Measurements from ENCODE around the gene MLN. TPM values are rescaled to one million over a fixed set of nuclear protein-coding genes. Genes with fewer than 3 reads are reported as not detected.

Gene MLN
- total and polyA plus RNA-seq, 2 experiments from 2014 or later = 0.86 to 2.3 TPM

- no peaks in the 10 kb centered on the region for H3K4me1 ChIP-seq (ENCODE audit: insufficient read depth)
- H3K4me3 ChIP-seq = no peak overlapping the region
- no peaks in the 10 kb centered on the region for H3K9me2 ChIP-seq (replicated peaks; ENCODE audit: insufficient read depth)
- no peaks in the 10 kb centered on the region for H3K79me2 ChIP-seq
- H3K4me2 ChIP-seq = no peak overlapping the region
- no peak overlapping the region for H3K27ac ChIP-seq
- no peaks in the 10 kb centered on the region for H3K9me3 ChIP-seq (ENCODE audit: low read depth)
- H3K27me3 ChIP-seq = no peaks in the 10 kb centered on the region
- H4K20me1 ChIP-seq (ENCODE audit: insufficient read depth, poor library complexity, severe bottlenecking) = no peaks in the 10 kb centered on the region
- TF ChIP-seq EZH2 (IDR thresholded peaks at IDR 0.05; ENCODE audit: borderline replicate concordance) (no peak), EZH2phosphoT487 (IDR thresholded peaks at IDR 0.05; ENCODE audit: low read depth, severe bottlenecking, unreplicated experiment) (no peak), CTCF (IDR thresholded peaks at IDR 0.05; ENCODE audit: poor library complexity) (no peak)
- whole genome bisulfite sequencing (ENCODE audit: low lambda C conversion rate, missing lambda C conversion rate) = 79% methylated on average over 10 of the region's 10 CpGs
- no peak for DNase-seq (ENCODE audit: low spot score)
- no peaks in the 10 kb centered on the region for H3K36me3 ChIP-seq (replicated peaks; ENCODE audit: insufficient read depth, low read depth)
- H2AFZ ChIP-seq = no peak overlapping the region
Observed at GRCh38 chr6:33820243-33820642, 16.4 kb upstream of the MLN start.

- no peak for DNase-seq (ENCODE audit: low spot score)
- Histone ChIP-seq H3K36me3 (replicated peaks; ENCODE audit: insufficient read depth, low read depth) (no peaks in the 10 kb centered on the region), H2AFZ (no peak overlapping the region), H3K9me2 (replicated peaks; ENCODE audit: insufficient read depth) (no peaks in the 10 kb centered on the region), H3K9me3 (ENCODE audit: low read depth) (no peaks in the 10 kb centered on the region), H3K79me2 (no peaks in the 10 kb centered on the region), H4K20me1 (ENCODE audit: insufficient read depth, poor library complexity, severe bottlenecking) (no peaks in the 10 kb centered on the region), H3K27me3 (peaks cover 3% of the 10 kb centered on the region), H3K4me3 (no peak overlapping the region), H3K4me1 (ENCODE audit: insufficient read depth) (no peaks in the 10 kb centered on the region), H3K27ac (no peak overlapping the region), H3K4me2 (no peak overlapping the region)
- WGBS (ENCODE audit: low lambda C conversion rate, missing lambda C conversion rate) = 69% methylated on average over 4 of the region's 4 CpGs
- TF ChIP-seq EZH2phosphoT487 (IDR thresholded peaks at IDR 0.05; ENCODE audit: low read depth, severe bottlenecking, unreplicated experiment) (no peak), EZH2 (IDR thresholded peaks at IDR 0.05; ENCODE audit: borderline replicate concordance) (no peak), CTCF (IDR thresholded peaks at IDR 0.05; ENCODE audit: poor library complexity) (no peak)
Observed at GRCh38 chr6:33819021-33819420, 15.2 kb upstream of the MLN start.

- no peak overlapping the region for H2AFZ ChIP-seq
Observed at GRCh38 chr6:33818293-33818692, 14.5 kb upstream of the MLN start.

GRCh38 chr6:33817489-33817888 is 13.7 kb upstream of the MLN start:
- no peak overlapping the region for H3K4me2 ChIP-seq
- H3K27ac ChIP-seq = no peak overlapping the region
- H3K9me2 ChIP-seq (replicated peaks; ENCODE audit: insufficient read depth) = no peaks in the 10 kb centered on the region
- no peaks in the 10 kb centered on the region for H3K4me1 ChIP-seq (ENCODE audit: insufficient read depth)
- H3K4me3 ChIP-seq = no peak overlapping the region
- no peak for TF ChIP-seq CTCF (IDR thresholded peaks at IDR 0.05; ENCODE audit: poor library complexity)
- no peak for TF ChIP-seq EZH2phosphoT487 (IDR thresholded peaks at IDR 0.05; ENCODE audit: low read depth, severe bottlenecking, unreplicated experiment)
- TF ChIP-seq EZH2 (IDR thresholded peaks at IDR 0.05; ENCODE audit: borderline replicate concordance) = no peak
- no peaks in the 10 kb centered on the region for H4K20me1 ChIP-seq (ENCODE audit: insufficient read depth, poor library complexity, severe bottlenecking)
- H3K36me3 ChIP-seq (replicated peaks; ENCODE audit: insufficient read depth, low read depth) = no peaks in the 10 kb centered on the region
- no peaks in the 10 kb centered on the region for H3K79me2 ChIP-seq
- no peak overlapping the region for H2AFZ ChIP-seq
- WGBS (ENCODE audit: low lambda C conversion rate, missing lambda C conversion rate) = 83% methylated on average over 5 of the region's 5 CpGs
- no peaks in the 10 kb centered on the region for H3K9me3 ChIP-seq (ENCODE audit: low read depth)
- no peak for DNase-seq (ENCODE audit: low spot score)
- H3K27me3 ChIP-seq = peaks cover 3% of the 10 kb centered on the region

More at GRCh38 chr6:33818293-33818692, 14.5 kb upstream of the MLN start:
- H3K27ac ChIP-seq = no peak overlapping the region
- no peaks in the 10 kb centered on the region for H3K4me1 ChIP-seq (ENCODE audit: insufficient read depth)
- H3K4me2 ChIP-seq = no peak overlapping the region
- H3K79me2 ChIP-seq = no peaks in the 10 kb centered on the region
- H3K9me3 ChIP-seq (ENCODE audit: low read depth) = no peaks in the 10 kb centered on the region
- no peaks in the 10 kb centered on the region for H4K20me1 ChIP-seq (ENCODE audit: insufficient read depth, poor library complexity, severe bottlenecking)
- 85% methylated on average over 3 of the region's 3 CpGs for WGBS (ENCODE audit: low lambda C conversion rate, missing lambda C conversion rate)
- DNase-seq (ENCODE audit: low spot score) = no peak
- TF ChIP-seq EZH2 (IDR thresholded peaks at IDR 0.05; ENCODE audit: borderline replicate concordance) = no peak
- no peaks in the 10 kb centered on the region for H3K36me3 ChIP-seq (replicated peaks; ENCODE audit: insufficient read depth, low read depth)
- H3K4me3 ChIP-seq = no peak overlapping the region
- H3K9me2 ChIP-seq (replicated peaks; ENCODE audit: insufficient read depth) = no peaks in the 10 kb centered on the region
- H3K27me3 ChIP-seq = peaks cover 3% of the 10 kb centered on the region
